Measurements from ENCODE around the gene RXFP4.

RXFP4 gene

GRCh38 chr1:155975375-155976061 is 34.1 kb downstream of the RXFP4 start:
- no peak for TF ChIP-seq CTCF (IDR thresholded peaks at IDR 0.05; ENCODE audit: extremely low read depth, missing control alignments)
- no peak for DNase-seq (ENCODE audit: low spot score)

DNA sequence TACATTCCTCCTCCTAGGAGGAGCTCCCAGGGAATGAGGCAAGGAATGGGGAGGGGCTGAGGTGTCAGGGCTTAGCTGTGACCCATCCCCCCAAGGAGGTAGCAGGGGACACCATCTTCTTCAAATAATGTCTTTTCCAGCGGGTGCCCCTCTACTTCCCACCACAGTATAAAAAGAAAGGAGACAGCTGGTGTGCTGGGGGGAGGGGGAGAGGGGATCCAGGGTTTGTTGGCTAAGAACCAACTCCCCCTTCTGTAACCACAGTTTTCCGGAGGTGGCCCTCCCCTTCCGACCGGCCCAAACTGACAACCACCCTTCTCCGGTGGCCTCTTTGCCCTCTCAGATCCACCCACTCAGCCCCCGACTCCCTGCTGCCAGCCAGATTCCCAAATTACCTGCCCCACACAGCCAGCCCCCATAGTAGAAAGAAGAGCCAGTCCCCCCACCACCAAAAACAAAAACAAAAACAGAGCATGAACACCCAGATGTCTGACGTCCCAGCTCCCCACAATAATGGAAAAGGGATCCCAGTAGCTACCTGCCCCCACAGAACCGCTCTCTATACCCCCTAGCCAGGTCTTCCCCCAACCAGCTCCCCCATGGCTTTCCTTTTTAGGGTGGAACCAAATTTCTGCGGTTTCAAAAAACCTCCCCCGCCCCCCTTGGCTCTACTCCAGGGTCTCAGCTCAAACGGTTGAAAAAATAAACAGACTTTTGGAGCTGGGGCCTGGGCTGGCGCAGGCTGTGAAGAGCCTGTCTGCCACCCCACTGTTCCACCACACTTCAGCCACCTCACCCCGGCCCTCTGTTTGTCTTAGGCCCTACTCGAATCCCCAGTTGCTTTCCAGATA is 34.8 kb downstream of the RXFP4 start:
- DNase-seq (ENCODE audit: low spot score), result peak; percentile 57
- no peak for TF ChIP-seq CTCF (IDR thresholded peaks at IDR 0.05; ENCODE audit: extremely low read depth, missing control alignments)

- no peak for TF ChIP-seq CTCF (IDR thresholded peaks at IDR 0.05; ENCODE audit: extremely low read depth, missing control alignments)
- no peak for DNase-seq (ENCODE audit: low spot score)
Observed at GRCh38 chr1:155976913-155977689, 35.7 kb downstream of the RXFP4 start.

DNA sequence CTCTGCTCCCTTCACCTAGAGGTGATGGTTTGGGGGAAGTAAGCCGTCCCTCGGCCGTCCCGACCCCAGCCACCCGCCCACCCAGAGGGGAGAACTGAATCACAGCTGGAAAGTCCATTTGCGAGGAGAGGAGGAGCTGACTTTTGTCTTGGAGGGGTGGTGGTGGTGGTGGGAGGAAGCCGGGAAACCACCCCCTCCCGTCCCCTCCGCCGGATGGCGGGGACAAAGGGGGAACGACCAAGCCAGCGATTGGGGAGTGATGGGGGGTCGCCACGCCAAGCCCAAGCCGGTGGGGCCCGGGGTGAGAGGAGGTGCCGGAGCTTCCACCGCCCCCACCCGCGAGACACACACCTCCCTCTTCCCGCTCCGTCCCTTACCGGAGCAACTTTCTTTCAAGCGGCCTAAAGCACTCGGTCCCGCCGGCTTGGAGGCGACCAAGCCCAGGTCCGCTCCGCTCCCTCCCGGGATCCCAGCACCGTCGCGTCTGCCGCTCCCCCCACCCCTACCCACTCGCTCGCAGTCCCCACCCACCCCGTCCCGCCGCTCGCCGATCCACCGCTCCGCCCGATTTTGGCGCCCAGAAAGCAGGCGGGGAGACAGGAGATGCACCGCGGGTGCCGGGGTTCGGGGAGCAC is 36.4 kb downstream of the RXFP4 start:
- peak; percentile 60 for DNase-seq (ENCODE audit: low spot score)
- TF ChIP-seq CTCF (IDR thresholded peaks at IDR 0.05; ENCODE audit: extremely low read depth, missing control alignments), result no peak

GRCh38 chr1:155978325-155978972 is 37.0 kb downstream of the RXFP4 start, which contains the start of gene ARHGEF2:
TSS of gene ARHGEF2 (minus strand) at chr1:155978547. CDS start at chr1:155978427, 120 bp downstream.
- peak; percentile 29 for TF ChIP-seq CTCF (IDR thresholded peaks at IDR 0.05; ENCODE audit: extremely low read depth, missing control alignments)
- DNase-seq (ENCODE audit: low spot score), result peak; percentile 91

- TF ChIP-seq CTCF (IDR thresholded peaks at IDR 0.05; ENCODE audit: extremely low read depth, missing control alignments), result no peak
- DNase-seq (ENCODE audit: low spot score), result peak; percentile 51
Observed at GRCh38 chr1:155978973-155979429, 37.6 kb downstream of the RXFP4 start.

Data from GM20000 (cell line).